ENCODE data around the gene PTPN1.
A peak's percentile ranks its signal among the peaks of the same experiment; 100 is the strongest.

Gene PTPN1

GRCh38 chr20:50589548-50590347, 79.6 kb downstream of the PTPN1 start:
- Histone ChIP-seq H3K27me3 (ENCODE audit: control insufficient read depth, insufficient read depth, low read length) (no peaks in the 10 kb centered on the region), H3K9me3 (ENCODE audit: control insufficient read depth, low read length) (no peaks in the 10 kb centered on the region), H3K4me1 (ENCODE audit: control insufficient read depth, insufficient read depth, low read length) (peaks cover 6% of the 10 kb centered on the region), H3K36me3 (ENCODE audit: control insufficient read depth, insufficient read depth, low read length) (no peaks in the 10 kb centered on the region), H3K4me3 (ENCODE audit: low read length) (no peak overlapping the region), H3K9ac (ENCODE audit: low read length) (no peak overlapping the region)

- Histone ChIP-seq H3K9ac (ENCODE audit: low read length) (no peak overlapping the region), H3K36me3 (ENCODE audit: control insufficient read depth, insufficient read depth, low read length) (no peaks in the 10 kb centered on the region), H3K9me3 (ENCODE audit: control insufficient read depth, low read length) (no peaks in the 10 kb centered on the region), H3K4me1 (ENCODE audit: control insufficient read depth, insufficient read depth, low read length) (peaks cover 6% of the 10 kb centered on the region), H3K4me3 (ENCODE audit: low read length) (no peak overlapping the region), H3K27me3 (ENCODE audit: control insufficient read depth, insufficient read depth, low read length) (peaks cover 2% of the 10 kb centered on the region)
Observed at GRCh38 chr20:50590348-50590664, 80.1 kb downstream of the PTPN1 start.

- Histone ChIP-seq H3K9me3 (ENCODE audit: control insufficient read depth, low read length) (no peaks in the 10 kb centered on the region), H3K9ac (ENCODE audit: low read length) (no peak overlapping the region), H3K27me3 (ENCODE audit: control insufficient read depth, insufficient read depth, low read length) (peaks cover 12% of the 10 kb centered on the region), H3K36me3 (ENCODE audit: control insufficient read depth, insufficient read depth, low read length) (no peaks in the 10 kb centered on the region), H3K4me3 (ENCODE audit: low read length) (no peak overlapping the region), H3K4me1 (ENCODE audit: control insufficient read depth, insufficient read depth, low read length) (peaks cover 11% of the 10 kb centered on the region)
Observed at GRCh38 chr20:50591233-50591852, 81.2 kb downstream of the PTPN1 start.

GRCh38 chr20:50592282-50593004, 82.3 kb downstream of the PTPN1 start:
- no peak overlapping the region for H3K4me3 ChIP-seq (ENCODE audit: low read length)
- peaks cover 17% of the 10 kb centered on the region for H3K27me3 ChIP-seq (ENCODE audit: control insufficient read depth, insufficient read depth, low read length)
- no peak overlapping the region for H3K9ac ChIP-seq (ENCODE audit: low read length)

GRCh38 chr20:50593005-50593335, 82.8 kb downstream of the PTPN1 start:
- H3K36me3 ChIP-seq (ENCODE audit: control insufficient read depth, insufficient read depth, low read length) = no peaks in the 10 kb centered on the region
- H3K27me3 ChIP-seq (ENCODE audit: control insufficient read depth, insufficient read depth, low read length) = peaks cover 17% of the 10 kb centered on the region
- H3K4me3 ChIP-seq (ENCODE audit: low read length) = no peak overlapping the region
- no peak overlapping the region for H3K9ac ChIP-seq (ENCODE audit: low read length)
- no peaks in the 10 kb centered on the region for H3K9me3 ChIP-seq (ENCODE audit: control insufficient read depth, low read length)
- peaks cover 11% of the 10 kb centered on the region for H3K4me1 ChIP-seq (ENCODE audit: control insufficient read depth, insufficient read depth, low read length)

More at GRCh38 chr20:50592282-50593004, 82.3 kb downstream of the PTPN1 start:
- Histone ChIP-seq H3K9me3 (ENCODE audit: control insufficient read depth, low read length) (no peaks in the 10 kb centered on the region), H3K4me1 (ENCODE audit: control insufficient read depth, insufficient read depth, low read length) (peaks cover 11% of the 10 kb centered on the region), H3K36me3 (ENCODE audit: control insufficient read depth, insufficient read depth, low read length) (no peaks in the 10 kb centered on the region)

- Histone ChIP-seq H3K4me3 (ENCODE audit: low read length) (no peak overlapping the region), H3K36me3 (ENCODE audit: control insufficient read depth, insufficient read depth, low read length) (no peaks in the 10 kb centered on the region), H3K27me3 (ENCODE audit: control insufficient read depth, insufficient read depth, low read length) (peaks cover 17% of the 10 kb centered on the region), H3K9ac (ENCODE audit: low read length) (no peak overlapping the region), H3K4me1 (ENCODE audit: control insufficient read depth, insufficient read depth, low read length) (peaks cover 11% of the 10 kb centered on the region), H3K9me3 (ENCODE audit: control insufficient read depth, low read length) (no peaks in the 10 kb centered on the region)
Observed at GRCh38 chr20:50594231-50594590, 84.0 kb downstream of the PTPN1 start.

GRCh38 chr20:50594591-50595432, 84.6 kb downstream of the PTPN1 start:
- Histone ChIP-seq H3K27me3 (ENCODE audit: control insufficient read depth, insufficient read depth, low read length) (peaks cover 17% of the 10 kb centered on the region), H3K9ac (ENCODE audit: low read length) (no peak overlapping the region), H3K36me3 (ENCODE audit: control insufficient read depth, insufficient read depth, low read length) (no peaks in the 10 kb centered on the region), H3K4me3 (ENCODE audit: low read length) (no peak overlapping the region), H3K9me3 (ENCODE audit: control insufficient read depth, low read length) (no peaks in the 10 kb centered on the region), H3K4me1 (ENCODE audit: control insufficient read depth, insufficient read depth, low read length) (peaks cover 11% of the 10 kb centered on the region)

GRCh38 chr20:50595433-50595895, 85.3 kb downstream of the PTPN1 start:
- Histone ChIP-seq H3K4me3 (ENCODE audit: low read length) (no peak overlapping the region), H3K27me3 (ENCODE audit: control insufficient read depth, insufficient read depth, low read length) (peaks cover 17% of the 10 kb centered on the region), H3K9me3 (ENCODE audit: control insufficient read depth, low read length) (no peaks in the 10 kb centered on the region), H3K9ac (ENCODE audit: low read length) (no peak overlapping the region), H3K36me3 (ENCODE audit: control insufficient read depth, insufficient read depth, low read length) (no peaks in the 10 kb centered on the region), H3K4me1 (ENCODE audit: control insufficient read depth, insufficient read depth, low read length) (peaks cover 11% of the 10 kb centered on the region)

- peaks cover 11% of the 10 kb centered on the region for H3K4me1 ChIP-seq (ENCODE audit: control insufficient read depth, insufficient read depth, low read length)
Observed at GRCh38 chr20:50595988-50596693, 86.0 kb downstream of the PTPN1 start.

GRCh38 chr20:50596694-50597021, 86.5 kb downstream of the PTPN1 start:
- Histone ChIP-seq H3K27me3 (ENCODE audit: control insufficient read depth, insufficient read depth, low read length) (peaks cover 17% of the 10 kb centered on the region), H3K36me3 (ENCODE audit: control insufficient read depth, insufficient read depth, low read length) (no peaks in the 10 kb centered on the region), H3K4me3 (ENCODE audit: low read length) (no peak overlapping the region), H3K9me3 (ENCODE audit: control insufficient read depth, low read length) (no peaks in the 10 kb centered on the region), H3K4me1 (ENCODE audit: control insufficient read depth, insufficient read depth, low read length) (peaks cover 11% of the 10 kb centered on the region), H3K9ac (ENCODE audit: low read length) (no peak overlapping the region)

More at GRCh38 chr20:50595988-50596693, 86.0 kb downstream of the PTPN1 start:
- Histone ChIP-seq H3K9me3 (ENCODE audit: control insufficient read depth, low read length) (no peaks in the 10 kb centered on the region), H3K36me3 (ENCODE audit: control insufficient read depth, insufficient read depth, low read length) (no peaks in the 10 kb centered on the region), H3K9ac (ENCODE audit: low read length) (peak overlapping the region; percentile 25), H3K4me3 (ENCODE audit: low read length) (no peak overlapping the region), H3K27me3 (ENCODE audit: control insufficient read depth, insufficient read depth, low read length) (peaks cover 17% of the 10 kb centered on the region)

- H3K9me3 ChIP-seq (ENCODE audit: control insufficient read depth, low read length) = no peaks in the 10 kb centered on the region
- H3K27me3 ChIP-seq (ENCODE audit: control insufficient read depth, insufficient read depth, low read length) = peaks cover 22% of the 10 kb centered on the region
- no peaks in the 10 kb centered on the region for H3K36me3 ChIP-seq (ENCODE audit: control insufficient read depth, insufficient read depth, low read length)
- H3K4me3 ChIP-seq (ENCODE audit: low read length) = no peak overlapping the region
- H3K4me1 ChIP-seq (ENCODE audit: control insufficient read depth, insufficient read depth, low read length) = peaks cover 15% of the 10 kb centered on the region
- H3K9ac ChIP-seq (ENCODE audit: low read length) = no peak overlapping the region
Observed at GRCh38 chr20:50597406-50597969, 87.3 kb downstream of the PTPN1 start.
